Astrocyte (in vitro differentiated cells and primary cell): ENCODE results near the gene TRMT1L. TPM values are rescaled to one million over a fixed set of nuclear protein-coding genes. Genes with fewer than 3 reads are reported as not detected.

ENCODE experiments used
- DNase-seq: peaks from one replicate; pipeline ENCODE4 v3.0.0-alpha.2; 2010; ENCODE audit warnings: low read depth
- FAIRE-seq: peaks from 2 replicates; lab custom pipeline; 2011; peaks lifted over from hg19 to GRCh38; lab: Jason Lieb, UNC
- H2AFZ ChIP-seq: 2 replicates; pipeline ENCODE4 v1.6.0; 2012; ENCODE audit warnings: low read depth, low read length, inconsistent platforms
- H3K27ac ChIP-seq: 2 replicates; pipeline ENCODE4 v1.5.1; 2011; ENCODE audit warnings: low read depth, low read length, inconsistent platforms
- H3K27me3 ChIP-seq: 2 replicates; pipeline ENCODE4 v1.6.0; 2011; ENCODE audit warnings: low read length, inconsistent platforms; ENCODE audit not compliant: insufficient read depth
- H3K36me3 ChIP-seq: 2 replicates; pipeline ENCODE4 v1.5.1; 2011; ENCODE audit warnings: low read length, inconsistent platforms; ENCODE audit not compliant: insufficient read depth
- H3K4me1 ChIP-seq: 2 replicates; pipeline ENCODE4 v1.5.1; 2011; ENCODE audit warnings: low read length, inconsistent platforms; ENCODE audit not compliant: insufficient read depth
- H3K4me2 ChIP-seq: 2 replicates; pipeline ENCODE4 v1.6.0; 2012; ENCODE audit warnings: low read length, inconsistent platforms
- H3K4me3 ChIP-seq: 2 replicates; pipeline ENCODE4 v1.5.1; 2011; ENCODE audit warnings: low read depth, mild to moderate bottlenecking, low read length, inconsistent platforms; ENCODE audit not compliant: insufficient read depth
- H3K79me2 ChIP-seq: 2 replicates; pipeline ENCODE4 v1.6.0; 2012; ENCODE audit warnings: mild to moderate bottlenecking, low read length, inconsistent platforms; ENCODE audit not compliant: insufficient read depth
- H3K9ac ChIP-seq: 2 replicates; pipeline ENCODE4 v1.6.0; 2012; ENCODE audit warnings: mild to moderate bottlenecking, low read length, inconsistent platforms
- H3K9me3 ChIP-seq: 2 replicates; pipeline ENCODE4 v1.5.1; 2012; ENCODE audit warnings: low read depth, mild to moderate bottlenecking, low read length, inconsistent platforms; ENCODE audit not compliant: insufficient read depth
- H4K20me1 ChIP-seq: 2 replicates; pipeline ENCODE4 v1.6.0; 2012; ENCODE audit warnings: low read length, inconsistent platforms; ENCODE audit not compliant: insufficient read depth
- H3K27ac Mint-ChIP-seq: one replicate; pipeline ENCODE4 v1.8.0; 2021; ENCODE audit warnings: mild to moderate bottlenecking, mixed read lengths; ENCODE audit not compliant: unreplicated experiment
- H3K27me3 Mint-ChIP-seq: one replicate; pipeline ENCODE4 v1.8.0; 2021; ENCODE audit warnings: low read depth, mixed read lengths; ENCODE audit not compliant: unreplicated experiment
- H3K36me3 Mint-ChIP-seq: one replicate; pipeline ENCODE4 v1.8.0; 2021; ENCODE audit warnings: low read depth, mixed read lengths; ENCODE audit not compliant: unreplicated experiment
- H3K4me1 Mint-ChIP-seq: one replicate; pipeline ENCODE4 v1.8.0; 2021; ENCODE audit warnings: low read depth, mixed read lengths; ENCODE audit not compliant: unreplicated experiment
- H3K4me3 Mint-ChIP-seq: one replicate; pipeline ENCODE4 v1.8.0; 2021; ENCODE audit warnings: mild to moderate bottlenecking, moderate library complexity, mixed read lengths; ENCODE audit not compliant: unreplicated experiment
- H3K9me3 Mint-ChIP-seq: one replicate; pipeline ENCODE4 v1.8.0; 2021; ENCODE audit warnings: mild to moderate bottlenecking, mixed read lengths; ENCODE audit not compliant: unreplicated experiment
- EZH2 ChIP-seq: IDR thresholded peaks from 2 replicates; pipeline ENCODE4 v1.6.1; 2012; ENCODE audit warnings: mild to moderate bottlenecking, low read length, inconsistent platforms; ENCODE audit not compliant: insufficient read depth
- total RNA-seq: library from RNA; stranded (reverse); gene quantifications from 2 replicates; pipeline ENCODE4 v1.2.1, GENCODE V29; 2021
- TF ChIP-seq, protein P1 (sequence below): IDR thresholded peaks from 2 replicates; pipeline ENCODE4 v1.5.1; 2011; ENCODE audit warnings: low read depth, mild to moderate bottlenecking, inconsistent platforms, low read length, moderate library complexity; ENCODE audit not compliant: insufficient read depth

TRMT1L gene
- total RNA-seq, 1 donor from 2014 or later, result 17.0 TPM

DNA sequence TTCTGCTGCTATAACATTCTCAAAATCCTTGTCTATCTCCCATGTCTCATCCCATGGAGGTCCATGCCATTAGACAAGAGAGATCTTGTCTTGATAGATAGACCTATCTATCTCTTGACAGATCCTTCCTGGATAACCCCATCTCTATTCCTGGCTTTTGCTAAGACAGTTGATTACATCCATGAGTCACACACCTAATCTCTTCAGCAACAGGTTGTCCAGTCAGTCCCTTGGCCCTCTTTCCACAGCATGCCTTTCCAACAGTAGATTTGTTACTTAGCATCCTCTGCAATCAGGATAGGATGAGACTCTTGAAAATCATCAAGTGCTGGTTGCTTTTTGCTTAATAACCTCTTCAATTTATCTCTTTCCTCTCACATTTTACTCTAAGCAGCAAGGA lies 46.6 kb downstream of the TRMT1L start:
- peaks cover 11% of the 10 kb centered on the region for H3K9me3 Mint-ChIP-seq
- H3K4me3 ChIP-seq, result no peak overlapping the region
- H3K4me1 ChIP-seq, result no peaks in the 10 kb centered on the region
- TF ChIP-seq, protein P1, sequence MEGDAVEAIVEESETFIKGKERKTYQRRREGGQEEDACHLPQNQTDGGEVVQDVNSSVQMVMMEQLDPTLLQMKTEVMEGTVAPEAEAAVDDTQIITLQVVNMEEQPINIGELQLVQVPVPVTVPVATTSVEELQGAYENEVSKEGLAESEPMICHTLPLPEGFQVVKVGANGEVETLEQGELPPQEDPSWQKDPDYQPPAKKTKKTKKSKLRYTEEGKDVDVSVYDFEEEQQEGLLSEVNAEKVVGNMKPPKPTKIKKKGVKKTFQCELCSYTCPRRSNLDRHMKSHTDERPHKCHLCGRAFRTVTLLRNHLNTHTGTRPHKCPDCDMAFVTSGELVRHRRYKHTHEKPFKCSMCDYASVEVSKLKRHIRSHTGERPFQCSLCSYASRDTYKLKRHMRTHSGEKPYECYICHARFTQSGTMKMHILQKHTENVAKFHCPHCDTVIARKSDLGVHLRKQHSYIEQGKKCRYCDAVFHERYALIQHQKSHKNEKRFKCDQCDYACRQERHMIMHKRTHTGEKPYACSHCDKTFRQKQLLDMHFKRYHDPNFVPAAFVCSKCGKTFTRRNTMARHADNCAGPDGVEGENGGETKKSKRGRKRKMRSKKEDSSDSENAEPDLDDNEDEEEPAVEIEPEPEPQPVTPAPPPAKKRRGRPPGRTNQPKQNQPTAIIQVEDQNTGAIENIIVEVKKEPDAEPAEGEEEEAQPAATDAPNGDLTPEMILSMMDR, result no peak
- no peak for TF ChIP-seq EZH2
- H3K4me2 ChIP-seq, result no peak overlapping the region
- no peaks in the 10 kb centered on the region for H3K79me2 ChIP-seq
- no peak overlapping the region for H3K9ac ChIP-seq
- no peak overlapping the region for H3K27ac ChIP-seq
- no peaks in the 10 kb centered on the region for H4K20me1 ChIP-seq
- H3K4me3 Mint-ChIP-seq, result no peak overlapping the region
- H3K36me3 ChIP-seq, result no peaks in the 10 kb centered on the region
- DNase-seq (no peak), FAIRE-seq (no peak)
- H3K9me3 ChIP-seq, result no peaks in the 10 kb centered on the region
- H3K27me3 Mint-ChIP-seq, result no peaks in the 10 kb centered on the region
- no peak overlapping the region for H2AFZ ChIP-seq
- peaks cover 12% of the 10 kb centered on the region for H3K36me3 Mint-ChIP-seq
- H3K27me3 ChIP-seq, result no peaks in the 10 kb centered on the region
- H3K27ac Mint-ChIP-seq, result no peak overlapping the region
- H3K4me1 Mint-ChIP-seq, result no peaks in the 10 kb centered on the region

DNA sequence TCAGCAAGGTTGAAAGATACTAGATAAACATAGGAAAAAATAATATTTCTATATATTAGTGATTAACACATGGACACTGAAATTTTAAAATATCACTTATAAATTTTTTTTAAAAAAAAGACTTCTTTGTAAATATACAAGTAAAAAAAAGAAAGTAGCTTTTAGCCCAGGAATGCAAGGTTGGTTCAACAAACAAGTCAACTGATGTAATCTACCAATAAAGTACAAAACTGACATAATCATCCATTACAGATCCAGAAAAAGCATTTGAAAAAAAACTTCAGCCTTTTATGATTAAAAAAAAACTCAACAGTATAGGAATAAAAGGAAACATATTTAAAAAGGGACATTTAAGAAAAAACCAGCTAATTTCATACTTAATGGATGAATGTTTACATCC lies 48.4 kb downstream of the TRMT1L start:
- H3K27me3 ChIP-seq, result no peaks in the 10 kb centered on the region
- Mint-ChIP-seq H3K27me3 (no peaks in the 10 kb centered on the region), H3K27ac (no peak overlapping the region), H3K9me3 (peaks cover 11% of the 10 kb centered on the region), H3K4me3 (no peak overlapping the region), H3K4me1 (no peaks in the 10 kb centered on the region), H3K36me3 (peaks cover 16% of the 10 kb centered on the region)
- no peak overlapping the region for H3K9ac ChIP-seq
- no peaks in the 10 kb centered on the region for H3K4me1 ChIP-seq
- TF ChIP-seq, protein P1, result no peak
- no peak for TF ChIP-seq EZH2
- DNase-seq, result no peak
- no peak overlapping the region for H2AFZ ChIP-seq
- no peaks in the 10 kb centered on the region for H3K9me3 ChIP-seq
- no peak overlapping the region for H3K27ac ChIP-seq
- H3K36me3 ChIP-seq, result no peaks in the 10 kb centered on the region
- no peaks in the 10 kb centered on the region for H3K79me2 ChIP-seq
- H3K4me3 ChIP-seq, result no peak overlapping the region
- no peak for FAIRE-seq
- H4K20me1 ChIP-seq, result no peaks in the 10 kb centered on the region
- H3K4me2 ChIP-seq, result no peak overlapping the region

DNA sequence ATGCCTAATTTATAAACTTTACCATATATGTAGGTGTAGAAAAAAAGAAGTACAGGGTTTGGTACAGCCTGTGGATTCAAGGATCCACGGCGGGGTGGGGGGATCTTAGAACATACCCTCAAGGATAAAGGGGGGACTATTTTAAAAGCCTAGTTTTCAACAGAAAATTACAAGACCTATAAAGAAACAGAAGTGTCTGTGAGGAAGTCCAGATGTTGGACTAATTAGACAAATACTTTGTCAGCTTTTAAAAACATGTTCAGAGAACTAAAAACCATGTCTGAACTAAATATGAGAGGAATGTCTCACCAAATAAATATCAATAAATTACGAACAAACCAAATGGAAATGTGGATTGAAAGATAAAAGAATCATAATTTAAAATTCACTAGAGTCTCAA lies 51.6 kb downstream of the TRMT1L start:
- Histone ChIP-seq H2AFZ (no peak overlapping the region), H3K36me3 (no peaks in the 10 kb centered on the region), H3K27ac (no peak overlapping the region), H3K4me1 (no peaks in the 10 kb centered on the region), H3K9ac (no peak overlapping the region), H3K9me3 (no peaks in the 10 kb centered on the region), H3K4me3 (no peak overlapping the region), H3K79me2 (no peaks in the 10 kb centered on the region), H4K20me1 (no peaks in the 10 kb centered on the region), H3K4me2 (no peak overlapping the region), H3K27me3 (no peaks in the 10 kb centered on the region)
- no peaks in the 10 kb centered on the region for H3K27me3 Mint-ChIP-seq
- no peak overlapping the region for H3K27ac Mint-ChIP-seq
- peaks cover 17% of the 10 kb centered on the region for H3K36me3 Mint-ChIP-seq
- H3K4me1 Mint-ChIP-seq, result no peaks in the 10 kb centered on the region
- H3K9me3 Mint-ChIP-seq, result peaks cover 11% of the 10 kb centered on the region
- DNase-seq (no peak), FAIRE-seq (no peak)
- no peak for TF ChIP-seq EZH2
- TF ChIP-seq, protein P1, result no peak
- H3K4me3 Mint-ChIP-seq, result no peak overlapping the region
